ENCODE results near the gene NEDD9.

The NEDD9 gene

GRCh38 chr6:11260249-11261038 is 28.0 kb upstream of the NEDD9 start:
- no peak for DNase-seq

- no peak for DNase-seq
These were observed 26.1 kb upstream of the NEDD9 start for GRCh38 chr6:11258260-11259237.

- DNase-seq = no peak
These were observed 23.1 kb upstream of the NEDD9 start for GRCh38 chr6:11255610-11256009.

GRCh38 chr6:11253594-11253993 is 21.1 kb upstream of the NEDD9 start:
- DNase-seq = no peak

GRCh38 chr6:11251553-11252360 is 19.3 kb upstream of the NEDD9 start:
- DNase-seq = no peak

GRCh38 chr6:11250108-11250507 is 17.6 kb upstream of the NEDD9 start:
- no peak for DNase-seq

- no peak for DNase-seq
These were observed 16.7 kb upstream of the NEDD9 start for GRCh38 chr6:11248974-11249761.

GRCh38 chr6:11246722-11247121 is 14.3 kb upstream of the NEDD9 start:
- no peak for DNase-seq

- no peak for DNase-seq
These were observed 13.2 kb upstream of the NEDD9 start for GRCh38 chr6:11245381-11246256.

- no peak for DNase-seq
These were observed 12.1 kb upstream of the NEDD9 start for GRCh38 chr6:11244387-11245126.

- no peak for DNase-seq
These were observed 11.4 kb upstream of the NEDD9 start for GRCh38 chr6:11243861-11244260.

- no peak for DNase-seq
These were observed 10.2 kb upstream of the NEDD9 start for GRCh38 chr6:11242711-11243110.

- no peak for DNase-seq
These were observed 9.3 kb upstream of the NEDD9 start for GRCh38 chr6:11241793-11242201.

GRCh38 chr6:11241154-11241792 is 8.8 kb upstream of the NEDD9 start:
- no peak for DNase-seq

- DNase-seq = no peak
These were observed 5.5 kb upstream of the NEDD9 start for GRCh38 chr6:11237956-11238355.

GRCh38 chr6:11237428-11237827 is 5.0 kb upstream of the NEDD9 start:
- no peak for DNase-seq

GRCh38 chr6:11236915-11237314 is 4.4 kb upstream of the NEDD9 start:
- DNase-seq = no peak

GRCh38 chr6:11236076-11236750 is 3.7 kb upstream of the NEDD9 start:
- no peak for DNase-seq

GRCh38 chr6:11235062-11235461 is 2.6 kb upstream of the NEDD9 start:
- no peak for DNase-seq
